Fibroblast of the conjunctiva (primary cell): ENCODE data around the gene UBE2F.
"Not testable (repeated sequence)": the region's sequence is repeated elsewhere in the genome, so short reads cannot be mapped to it uniquely, and the experiment has no call there.

Source experiments
- DNase-seq: peaks from one replicate; pipeline ENCODE4 v3.0.0-alpha.2; 2010; ENCODE audit warnings: low read depth

Gene UBE2F

DNA sequence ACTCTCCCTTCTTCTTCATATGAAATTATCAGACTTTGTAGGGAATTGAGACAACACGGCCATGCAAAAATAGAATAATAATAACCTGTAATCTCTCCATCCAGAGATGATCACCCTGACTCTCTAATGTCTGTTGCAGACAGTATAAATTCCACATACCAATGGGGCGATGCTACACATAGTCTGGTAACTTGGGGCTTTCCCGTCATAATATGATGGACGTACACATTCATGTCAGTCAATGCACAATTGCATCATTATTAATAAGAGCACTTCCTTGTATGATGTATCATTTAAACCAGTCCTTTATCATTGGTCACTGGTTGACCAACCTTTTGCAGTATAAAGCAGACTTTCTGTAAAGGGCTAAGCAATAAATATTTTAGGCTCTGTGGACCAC is 54.5 kb downstream of the UBE2F start:
- no peak for DNase-seq

DNA sequence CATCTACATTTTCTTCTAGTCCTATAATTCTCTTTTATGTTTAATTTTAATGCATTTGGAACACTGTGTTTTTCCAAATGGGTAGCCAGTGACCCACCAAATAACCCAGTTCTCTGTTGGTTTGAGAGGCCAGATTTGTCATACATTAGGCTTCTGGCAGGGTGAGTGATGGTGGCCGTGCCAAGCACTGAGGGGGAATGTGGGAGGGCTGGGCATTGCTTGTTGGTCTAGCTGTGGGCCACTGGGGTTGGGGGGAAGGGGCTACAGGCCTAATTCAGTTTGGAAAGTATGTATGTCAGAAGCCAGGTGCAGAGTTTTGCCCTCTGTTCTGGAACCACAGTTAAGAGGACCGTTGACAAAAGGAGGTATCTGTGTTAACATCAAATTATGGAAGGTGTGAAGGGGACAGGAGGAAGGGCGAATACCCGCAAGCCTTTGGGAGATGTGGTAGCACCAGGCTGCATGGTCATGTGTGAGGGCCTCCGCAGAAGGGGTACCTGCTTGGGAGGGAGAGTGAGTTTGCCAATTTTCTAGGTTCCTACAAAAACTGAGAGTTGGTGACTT is 55.9 kb downstream of the UBE2F start:
- no peak for DNase-seq

DNA sequence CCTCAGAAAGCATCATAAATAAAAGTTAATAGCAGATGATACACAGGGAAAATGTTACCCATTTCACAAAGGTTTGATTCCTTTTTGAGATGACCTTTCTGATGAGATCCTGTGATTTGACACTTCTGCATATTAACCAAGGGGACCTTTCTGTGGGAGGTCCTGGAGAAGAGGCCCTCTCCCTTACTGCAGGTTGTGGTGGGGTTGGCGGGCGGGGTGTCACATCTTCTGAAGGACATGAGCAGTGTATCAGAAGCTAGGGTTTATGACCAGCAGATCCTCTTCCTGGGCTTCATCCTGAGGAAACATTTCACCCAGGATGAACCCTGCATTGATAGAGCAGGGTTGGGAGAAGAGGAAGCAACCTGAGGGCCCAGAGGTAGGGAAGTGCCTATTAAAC is 56.8 kb downstream of the UBE2F start:
- DNase-seq: no peak

DNA sequence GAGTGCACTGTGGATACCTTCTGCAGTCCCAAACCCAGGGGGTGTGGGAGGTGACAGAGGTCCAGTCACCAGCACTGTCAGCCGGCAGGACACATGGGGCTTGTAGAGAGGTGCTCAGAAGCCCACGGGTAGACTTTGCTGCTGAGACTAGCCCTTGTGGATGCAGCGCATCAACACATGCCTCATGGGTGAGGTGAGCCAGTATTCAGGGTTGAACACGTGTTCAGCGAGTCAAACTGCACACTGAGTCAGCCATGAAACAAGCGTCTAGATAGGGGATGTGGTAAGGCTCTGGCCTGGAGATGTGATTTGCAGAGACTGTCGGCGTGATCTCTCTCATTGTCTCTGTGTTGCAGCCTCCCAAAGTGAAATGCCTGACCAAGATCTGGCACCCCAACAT is 58.2 kb downstream of the UBE2F start:
- no peak for DNase-seq

DNA sequence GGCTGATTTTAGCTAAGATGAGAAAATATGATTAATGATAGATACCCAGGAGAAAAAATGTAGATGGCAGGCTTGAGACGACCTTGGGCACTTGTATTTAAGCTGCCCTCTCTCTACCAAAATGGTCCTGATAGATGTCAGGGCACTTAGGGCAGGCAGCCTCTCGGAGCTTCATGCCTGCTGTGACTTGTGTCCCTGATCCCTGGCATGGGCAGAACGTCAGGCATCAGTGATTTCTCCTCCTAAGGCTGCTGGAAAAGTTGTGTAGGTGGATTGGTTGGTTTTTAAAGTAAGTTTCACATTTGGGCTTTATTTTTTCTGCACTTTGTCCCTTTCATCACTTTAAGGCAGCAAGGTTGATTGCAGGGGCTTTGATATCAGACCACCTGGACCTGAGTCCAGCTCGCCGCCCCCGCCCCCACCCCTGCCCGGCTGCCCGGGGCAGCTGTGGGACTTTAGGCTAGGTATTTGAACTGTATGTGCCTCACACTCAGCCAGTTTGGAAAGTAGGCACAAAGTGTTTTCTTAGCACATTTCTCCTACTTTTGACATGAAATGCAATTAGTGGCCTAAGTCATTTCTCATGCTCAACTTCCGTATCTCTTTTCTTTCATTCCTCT is 59.0 kb downstream of the UBE2F start:
- no peak for DNase-seq

DNA sequence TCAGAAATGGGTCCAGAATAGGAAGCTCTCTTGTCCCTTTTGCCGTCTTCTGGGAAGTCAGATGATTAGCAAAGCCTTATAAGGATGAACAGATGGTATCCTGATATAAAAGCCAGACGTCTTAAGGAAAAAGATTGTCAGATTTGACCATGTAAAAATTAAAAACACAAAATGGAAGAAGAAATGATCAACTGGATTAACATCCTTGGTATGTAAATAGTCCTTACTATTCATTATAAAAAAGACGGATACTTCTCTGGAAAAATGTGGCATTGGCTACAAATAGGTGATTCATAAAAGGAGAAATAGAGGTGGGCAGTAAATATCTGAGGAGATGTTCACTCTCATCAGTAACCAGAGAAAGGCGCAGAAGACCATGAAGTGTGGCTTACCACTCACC is 60.2 kb downstream of the UBE2F start:
- DNase-seq: no peak

DNA sequence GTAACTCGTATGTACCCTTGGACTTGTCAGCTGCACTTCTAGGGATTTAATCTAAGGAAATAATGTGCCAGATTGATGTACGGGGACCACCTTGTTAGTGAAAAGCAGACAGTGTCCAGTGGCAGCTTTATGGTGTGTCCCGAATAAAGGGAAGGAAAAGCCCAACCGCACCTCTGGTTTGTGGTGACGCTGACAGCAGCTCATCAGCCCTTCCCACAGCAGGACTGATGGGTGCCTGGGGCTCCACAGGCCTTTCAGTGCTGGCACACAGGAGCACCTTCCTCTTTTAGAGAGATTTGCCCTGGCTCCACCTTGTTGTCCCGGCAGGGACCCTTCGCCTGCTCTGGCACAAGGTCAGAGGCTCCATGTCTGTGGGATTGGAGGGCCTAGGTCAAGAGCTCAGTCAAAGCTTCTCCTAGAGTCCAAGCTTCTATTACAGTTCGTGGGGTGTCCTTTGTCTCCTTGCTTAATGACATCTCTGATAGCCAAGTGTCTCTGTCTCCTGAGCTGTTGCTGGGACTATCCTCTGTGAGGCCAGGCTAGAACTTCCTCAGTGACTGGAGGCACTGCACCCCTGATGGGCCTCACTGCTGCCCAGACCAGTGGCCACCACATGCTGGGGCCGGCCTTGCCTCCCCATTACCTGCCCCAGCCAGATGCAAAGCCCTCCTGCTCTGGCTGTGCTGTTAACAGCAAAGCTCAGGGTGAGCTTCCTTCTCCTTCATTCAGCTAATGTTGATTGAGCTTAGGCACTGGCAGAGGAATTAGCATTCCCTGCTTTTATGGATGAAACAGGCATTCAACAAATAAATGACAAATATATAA is 61.0 kb downstream of the UBE2F start:
- DNase-seq: no peak

DNA sequence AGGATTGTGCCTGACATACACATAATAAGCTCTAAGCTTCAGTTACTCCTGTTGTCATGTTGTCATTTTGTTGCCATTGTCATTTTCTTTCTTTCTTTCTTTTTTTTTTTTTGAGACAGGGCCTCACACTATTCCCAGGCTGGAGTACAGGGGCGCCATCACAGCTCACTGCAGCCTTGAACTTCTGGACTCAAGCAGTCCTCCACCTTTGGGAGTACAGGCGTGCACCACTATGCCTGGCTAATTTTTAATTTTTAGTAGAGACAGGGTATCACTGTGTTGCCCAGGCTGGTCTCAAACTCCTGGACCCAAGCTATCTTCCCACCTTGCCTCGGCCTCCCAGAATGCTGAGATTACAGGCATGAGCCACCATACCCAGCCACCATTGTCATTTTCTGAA is 63.0 kb downstream of the UBE2F start:
- DNase-seq: no peak

DNA sequence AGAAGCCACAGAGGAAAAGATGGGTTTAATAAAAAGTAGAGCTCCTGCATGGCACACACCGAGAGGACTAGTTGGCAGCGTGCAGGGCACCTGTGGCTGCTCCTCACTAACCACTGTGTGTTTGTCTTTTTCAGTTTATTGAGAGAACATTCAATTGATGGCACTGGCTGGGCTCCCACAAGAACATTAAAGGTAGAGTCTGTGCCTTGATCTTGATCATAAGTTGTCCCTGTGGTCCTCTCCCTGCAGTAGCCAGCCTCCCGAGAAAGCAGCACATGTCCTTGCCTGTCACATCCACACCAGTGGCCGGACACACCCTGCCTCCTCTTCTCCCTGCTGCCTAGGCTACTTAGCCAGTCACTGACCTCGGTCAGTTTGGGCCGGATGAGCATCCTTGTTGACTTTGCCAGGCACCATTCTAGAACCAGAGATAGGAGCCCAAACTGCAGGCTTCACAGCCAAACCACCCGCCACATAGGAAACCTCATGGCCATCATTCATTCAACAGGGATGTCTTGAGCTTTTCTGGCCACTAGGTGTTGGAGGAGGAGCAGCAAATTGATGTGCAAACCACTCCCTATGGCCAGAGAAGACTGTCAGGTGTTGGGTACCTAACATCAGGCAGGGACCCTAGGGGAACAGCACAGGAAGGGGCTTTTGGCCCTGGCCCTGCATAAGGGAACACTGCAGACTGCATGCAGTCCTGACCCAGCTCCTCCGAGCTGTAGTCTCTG is 63.8 kb downstream of the UBE2F start:
- DNase-seq: no peak

DNA sequence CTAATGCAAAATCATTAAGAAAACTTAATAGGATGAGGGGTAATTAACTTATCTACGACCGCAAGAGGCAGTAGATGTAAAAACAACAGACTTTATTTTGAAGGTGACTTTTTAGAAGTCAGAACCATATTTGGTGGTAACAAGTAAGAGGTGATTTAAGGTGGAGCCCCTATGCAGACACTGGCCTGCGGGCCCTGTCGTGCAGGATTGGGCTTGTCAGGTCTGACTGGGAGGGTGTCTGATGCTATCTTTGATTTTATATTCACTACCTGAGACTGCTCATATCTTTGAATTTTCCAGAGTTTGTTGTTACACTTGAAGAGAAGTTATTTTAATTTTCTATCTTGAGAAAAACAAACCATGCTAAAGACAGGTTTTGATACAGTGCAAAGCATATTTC is 64.9 kb downstream of the UBE2F start:
- no peak for DNase-seq

DNA sequence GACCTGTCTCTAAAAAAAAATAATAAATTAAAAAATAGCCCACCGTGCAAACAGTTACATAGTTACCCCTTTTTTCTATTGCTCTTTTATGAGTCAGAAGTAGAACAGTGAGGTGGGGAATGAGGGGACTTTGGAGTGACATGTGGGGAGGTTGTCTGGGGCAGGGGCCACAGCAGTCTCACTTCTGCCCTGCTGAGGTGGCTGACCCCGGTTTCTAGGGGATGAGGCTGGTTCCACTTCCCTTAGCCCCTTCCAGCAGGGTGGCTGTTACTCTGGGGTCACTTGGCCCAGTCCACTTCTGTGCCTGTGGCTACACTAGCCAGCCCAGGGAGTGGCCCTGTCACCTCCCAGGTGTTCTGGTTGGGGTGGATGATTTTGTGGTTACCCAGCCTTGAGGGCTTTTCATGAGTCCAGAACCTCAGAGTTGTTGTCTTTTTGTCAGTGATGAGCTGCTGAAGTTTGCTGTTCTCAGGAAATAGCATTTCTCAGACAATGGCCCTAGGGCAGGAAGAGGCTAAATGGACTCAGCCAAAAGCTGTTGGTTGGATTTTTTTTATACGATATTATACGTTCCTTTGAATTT is 66.0 kb downstream of the UBE2F start:
- DNase-seq: no peak

DNA sequence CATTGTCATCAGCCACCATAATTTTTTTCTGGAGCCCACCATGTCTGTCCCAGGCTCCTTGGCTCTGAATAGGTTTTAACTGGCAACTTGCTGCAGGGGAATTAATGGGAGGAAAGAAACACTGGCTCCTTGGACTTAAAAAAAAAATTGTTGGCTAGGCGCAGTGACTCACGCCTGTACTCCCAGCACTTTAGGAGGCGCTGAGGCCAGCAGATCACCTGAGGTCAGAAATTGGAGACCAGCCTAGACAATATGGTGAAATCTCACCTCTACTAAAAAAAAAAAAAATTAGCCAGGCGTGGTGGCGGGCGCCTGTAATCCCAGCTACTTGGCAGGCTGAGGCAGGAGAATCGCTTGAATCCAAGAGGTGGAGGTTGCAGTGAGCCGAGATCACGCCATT is 67.2 kb downstream of the UBE2F start:
- not testable (repeated sequence) for DNase-seq

DNA sequence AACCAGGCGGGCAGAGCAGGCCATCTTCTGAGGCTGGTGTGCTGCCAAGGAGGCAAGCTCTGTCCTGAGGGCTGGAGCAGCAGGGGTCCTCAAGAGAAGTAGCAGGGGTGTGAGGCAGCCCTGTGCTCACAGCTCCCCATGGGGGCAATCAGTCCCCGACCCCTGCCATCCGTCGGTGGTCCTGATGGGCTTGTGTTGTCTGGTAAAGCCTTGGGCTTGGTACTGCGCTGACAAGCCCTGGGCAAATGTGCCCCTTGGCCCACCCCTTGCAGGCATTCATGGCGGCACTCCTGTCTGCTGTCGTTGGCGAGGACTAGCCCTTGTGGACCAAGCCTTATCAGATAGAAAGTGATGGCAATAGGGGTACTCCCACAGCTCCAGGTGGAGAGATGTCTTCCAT is 71.4 kb downstream of the UBE2F start:
- no peak for DNase-seq

DNA sequence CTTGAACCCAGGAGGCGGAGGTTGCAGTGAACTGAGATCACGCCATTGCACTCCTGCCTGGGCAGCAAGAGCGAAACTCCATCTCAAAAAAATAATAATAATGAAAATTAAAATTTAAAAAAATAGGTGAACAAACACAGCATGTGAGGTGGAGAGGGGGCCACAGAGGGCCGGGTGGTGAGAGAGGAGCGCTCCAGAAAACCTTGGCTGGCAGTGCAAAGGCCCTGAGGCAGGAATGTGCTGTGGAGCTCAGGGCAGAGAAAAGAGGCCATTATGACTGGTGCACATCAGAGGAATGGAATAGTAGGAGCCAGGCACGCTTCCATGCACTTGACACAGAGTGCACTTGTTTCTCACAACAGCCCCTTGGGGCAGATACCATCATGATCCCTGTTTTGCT is 72.3 kb downstream of the UBE2F start:
- no peak for DNase-seq

DNA sequence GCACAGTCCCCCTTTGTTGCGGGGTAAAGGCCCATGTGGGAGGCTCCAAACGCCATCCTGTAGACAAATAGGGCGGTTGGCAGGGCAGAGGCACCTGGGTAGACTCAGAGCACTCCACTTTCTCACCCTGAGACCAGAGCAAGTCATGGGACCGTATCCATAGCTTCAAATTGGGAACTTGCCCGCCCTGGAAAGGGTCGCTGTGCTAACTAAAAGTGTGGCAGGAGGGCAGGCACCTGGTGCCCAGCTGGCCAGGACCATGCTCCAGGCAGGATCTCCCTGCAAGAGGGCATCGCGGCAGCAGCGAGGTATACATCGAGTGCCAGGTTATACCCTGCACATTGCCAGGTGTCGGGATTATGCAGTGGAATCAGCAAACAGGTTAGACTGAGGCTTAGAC is 73.2 kb downstream of the UBE2F start:
- no peak for DNase-seq

DNA sequence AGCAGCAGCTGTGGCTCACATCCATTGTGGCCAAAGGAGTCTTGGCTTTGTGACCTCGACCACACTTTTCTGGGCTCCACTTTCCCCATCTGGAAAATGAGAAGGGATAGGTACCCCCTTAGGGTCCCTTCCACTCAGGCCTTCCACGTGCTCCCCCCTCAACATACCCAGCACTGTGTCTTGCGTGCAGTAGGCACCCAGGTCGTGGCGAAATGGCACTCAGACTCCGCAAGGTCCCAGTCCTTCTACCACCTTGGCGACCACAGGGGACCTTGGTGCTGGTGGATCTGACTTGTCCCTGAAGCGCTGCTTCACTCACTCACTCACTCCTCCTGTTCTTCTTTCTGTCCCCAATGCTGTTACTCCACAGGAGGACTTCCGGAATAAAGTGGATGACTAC is 74.1 kb downstream of the UBE2F start:
- no peak for DNase-seq

DNA sequence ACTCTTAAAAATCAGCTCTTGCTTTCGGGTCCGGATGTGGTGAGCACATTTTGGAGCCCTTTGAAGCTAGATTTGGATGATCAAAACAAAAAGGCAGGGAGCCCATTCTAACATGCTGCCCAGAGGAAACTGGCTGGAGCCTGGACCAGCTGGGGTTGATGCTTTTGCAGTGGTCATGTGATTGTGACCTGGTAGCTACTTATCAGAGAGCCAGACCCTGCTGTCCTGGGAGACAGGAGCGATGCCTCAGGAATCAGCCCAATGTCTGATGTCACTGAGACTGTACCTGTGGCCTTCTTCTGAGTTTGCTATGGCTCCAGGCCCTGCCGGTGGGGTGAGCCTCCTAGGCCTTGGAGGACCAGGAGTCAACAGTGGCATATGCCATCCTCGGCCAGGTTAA is 75.3 kb downstream of the UBE2F start:
- no peak for DNase-seq

DNA sequence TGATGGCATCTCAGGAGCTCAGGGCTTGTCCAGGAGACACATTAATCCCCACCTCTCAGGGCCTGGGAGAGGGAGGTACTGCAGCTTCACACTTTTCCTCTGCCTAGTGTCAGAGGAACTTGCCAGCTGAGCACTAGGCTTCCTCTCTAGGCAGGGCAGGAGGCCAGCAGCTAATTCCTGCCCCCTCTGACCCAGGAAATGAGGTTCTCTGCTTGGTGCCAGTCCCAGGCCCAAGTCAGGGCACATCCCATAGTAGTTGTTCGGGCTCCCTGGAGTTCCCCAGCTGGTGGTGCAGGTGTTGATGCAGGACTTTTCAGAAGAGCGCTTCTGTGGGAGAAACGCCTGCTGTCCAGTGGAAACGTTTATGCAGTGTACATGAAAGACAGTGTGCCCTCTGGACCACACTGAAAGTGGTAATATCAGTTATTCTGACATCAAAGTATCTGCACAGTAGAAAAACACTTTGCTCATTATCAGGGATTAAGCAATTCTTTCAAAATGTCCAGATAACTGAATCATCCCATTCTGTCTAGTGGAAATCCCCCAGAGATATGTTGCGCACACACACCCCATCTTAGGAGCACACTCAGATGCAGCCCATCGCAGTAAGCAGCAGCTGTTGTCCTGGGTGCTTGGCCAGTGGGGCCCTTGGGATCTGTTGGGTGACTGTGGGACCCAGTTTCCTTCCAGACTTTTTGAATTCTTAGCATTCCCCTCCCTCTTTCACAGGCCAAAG is 76.2 kb downstream of the UBE2F start:
- no peak for DNase-seq

DNA sequence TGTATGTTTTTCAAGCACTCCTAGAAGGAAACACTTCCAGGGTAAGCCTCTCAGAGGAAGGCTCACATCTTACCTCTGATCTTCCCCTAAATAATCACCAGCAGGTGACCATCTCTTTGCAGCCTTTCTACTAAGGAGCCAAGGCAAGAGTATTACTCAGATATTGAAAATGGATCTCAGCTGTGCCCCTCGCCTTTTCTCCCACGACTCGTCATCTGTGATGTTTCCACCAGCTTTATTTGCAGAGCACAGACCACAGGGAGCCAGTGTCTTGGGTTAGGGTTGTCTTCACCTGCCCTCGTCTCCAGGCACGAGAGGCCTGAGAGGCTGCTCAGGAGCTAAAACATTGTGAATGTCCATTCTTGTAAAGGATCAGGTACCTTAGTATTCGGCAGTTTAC is 77.0 kb downstream of the UBE2F start:
- DNase-seq: no peak

DNA sequence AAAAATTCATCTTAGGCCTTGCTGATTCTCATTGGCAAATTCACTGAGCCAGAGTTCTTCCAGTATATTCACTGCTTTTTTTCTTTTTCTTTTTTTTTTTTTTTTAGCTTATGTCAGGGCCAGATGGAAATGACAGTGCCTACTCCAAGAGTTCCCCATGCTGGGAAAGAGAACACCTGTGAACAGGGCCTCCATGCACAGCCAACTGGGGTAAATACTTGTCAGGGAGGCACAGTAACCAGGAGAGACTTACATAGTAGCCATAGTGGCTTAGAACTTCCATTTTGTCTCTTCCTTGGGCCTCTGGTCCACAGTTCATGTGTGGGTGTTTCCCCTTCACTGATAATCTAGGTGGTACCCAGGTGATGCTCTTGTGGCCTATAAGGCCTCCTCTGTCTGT is 78.8 kb downstream of the UBE2F start:
- DNase-seq: no peak

DNA sequence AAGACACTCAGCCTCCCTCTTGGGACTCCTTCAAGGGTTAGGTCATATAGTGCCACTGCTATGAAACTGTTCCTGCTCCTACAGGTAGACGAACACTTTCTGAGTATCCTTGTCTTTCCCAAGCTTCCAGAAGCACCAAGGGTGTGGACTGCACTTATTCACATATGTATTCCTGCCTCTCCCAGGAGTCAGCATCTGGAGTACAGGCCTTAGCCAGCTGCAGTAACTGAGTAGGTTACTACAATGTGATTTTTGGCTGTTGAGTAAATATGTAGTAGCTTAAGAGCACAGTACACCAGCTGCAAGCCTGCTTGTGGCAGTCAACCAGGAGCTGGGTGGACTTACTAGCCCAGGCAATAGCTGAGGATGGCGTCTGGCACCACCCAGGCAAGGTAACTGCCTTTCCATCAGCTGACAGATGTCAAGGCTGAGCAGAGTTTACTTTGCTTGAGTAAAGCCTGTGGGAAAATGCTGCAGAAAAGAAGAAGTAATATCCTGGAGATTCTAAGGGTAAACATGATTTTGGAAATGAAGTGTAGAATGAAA is 80.0 kb downstream of the UBE2F start:
- DNase-seq: no peak
